Measurements from ENCODE around the gene CNTNAP2. TPM values are rescaled to one million over a fixed set of nuclear protein-coding genes. Genes with fewer than 3 reads are reported as not detected.

CNTNAP2 gene
- total and polyA plus RNA-seq, 2 donors (not counting 1 experiment from before 2014, with no cell fraction given), result not detected

DNA sequence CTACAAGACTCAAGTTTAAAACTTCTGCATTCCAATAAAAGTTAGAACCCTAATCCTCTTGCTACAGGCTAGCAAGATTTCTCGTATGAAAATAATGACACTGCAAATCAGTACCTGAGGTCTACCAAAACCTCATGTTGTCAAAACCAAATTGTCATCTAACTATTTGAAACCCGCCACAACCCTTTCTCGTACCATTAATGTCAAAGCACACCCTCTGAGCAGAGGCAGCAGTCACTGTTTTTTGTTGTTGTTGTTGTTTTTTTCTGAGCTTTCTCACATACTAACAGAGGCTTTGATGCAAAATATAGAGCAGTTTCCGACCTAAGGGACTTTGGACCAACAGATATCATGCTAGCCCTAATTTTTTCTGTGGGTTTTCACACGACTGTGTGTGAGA, 1910.1 kb downstream of the CNTNAP2 start:
- no peak overlapping the region for H3K4me2 ChIP-seq (ENCODE audit: extremely low read depth, insufficient read depth, low read length)
- H3K27ac ChIP-seq (ENCODE audit: insufficient read depth, low read length), result no peak overlapping the region
- no peaks in the 10 kb centered on the region for H4K20me1 ChIP-seq (ENCODE audit: control insufficient read depth, extremely low read depth, insufficient read depth, low read length)
- H3K4me1 ChIP-seq (ENCODE audit: control insufficient read depth, extremely low read depth, insufficient read depth, low read length), result no peaks in the 10 kb centered on the region
- H3K36me3 ChIP-seq (ENCODE audit: control insufficient read depth, insufficient read depth, low read length), result no peaks in the 10 kb centered on the region
- H3K4me3 ChIP-seq (replicated peaks in 1 of 4; ENCODE audit: control extremely low read depth in 1 of 4, insufficient read depth in 1 of 4, low read depth in 3 of 4, low read length in 4 of 4), result no peak overlapping the region
- DNase-seq (ENCODE audit: low read depth in 2 of 2), result no peak
- no peak for TF ChIP-seq CTCF (conservative IDR thresholded peaks at IDR 0.05 in 1 of 2, IDR thresholded peaks at IDR 0.05 in 1 of 2; ENCODE audit: low read depth in 1 of 2, low read length in 2 of 2)
- TF ChIP-seq EZH2 (IDR thresholded peaks at IDR 0.05; ENCODE audit: low read length, missing control alignments), result no peak
- no peaks in the 10 kb centered on the region for H3K79me2 ChIP-seq (ENCODE audit: control insufficient read depth, insufficient read depth, low read length)
- no peaks in the 10 kb centered on the region for H3K27me3 ChIP-seq (ENCODE audit: control insufficient read depth, insufficient read depth, low read length)
- no peak overlapping the region for H3K9ac ChIP-seq (ENCODE audit: insufficient read depth, low read length)
- H2AFZ ChIP-seq (ENCODE audit: low read length), result no peak overlapping the region
- no peaks in the 10 kb centered on the region for H3K9me3 ChIP-seq (ENCODE audit: control insufficient read depth, insufficient read depth, low read depth, low read length)

GRCh38 chr7:148028165-148028564, 1911.6 kb downstream of the CNTNAP2 start:
- Histone ChIP-seq H3K27ac (ENCODE audit: insufficient read depth, low read length) (no peak overlapping the region), H3K4me2 (ENCODE audit: extremely low read depth, insufficient read depth, low read length) (no peak overlapping the region), H3K9me3 (ENCODE audit: control insufficient read depth, insufficient read depth, low read depth, low read length) (no peaks in the 10 kb centered on the region), H3K36me3 (ENCODE audit: control insufficient read depth, insufficient read depth, low read length) (no peaks in the 10 kb centered on the region), H4K20me1 (ENCODE audit: control insufficient read depth, extremely low read depth, insufficient read depth, low read length) (no peaks in the 10 kb centered on the region), H3K4me1 (ENCODE audit: control insufficient read depth, extremely low read depth, insufficient read depth, low read length) (no peaks in the 10 kb centered on the region), H3K4me3 (replicated peaks in 1 of 4; ENCODE audit: control extremely low read depth in 1 of 4, insufficient read depth in 1 of 4, low read depth in 3 of 4, low read length in 4 of 4) (no peak overlapping the region), H3K79me2 (ENCODE audit: control insufficient read depth, insufficient read depth, low read length) (no peaks in the 10 kb centered on the region), H3K27me3 (ENCODE audit: control insufficient read depth, insufficient read depth, low read length) (no peaks in the 10 kb centered on the region), H3K9ac (ENCODE audit: insufficient read depth, low read length) (no peak overlapping the region), H2AFZ (ENCODE audit: low read length) (no peak overlapping the region)
- no peak for TF ChIP-seq CTCF (conservative IDR thresholded peaks at IDR 0.05 in 1 of 2, IDR thresholded peaks at IDR 0.05 in 1 of 2; ENCODE audit: low read depth in 1 of 2, low read length in 2 of 2)
- TF ChIP-seq EZH2 (IDR thresholded peaks at IDR 0.05; ENCODE audit: low read length, missing control alignments), result no peak
- no peak for DNase-seq (ENCODE audit: low read depth in 2 of 2)

GRCh38 chr7:148031019-148031418, 1914.4 kb downstream of the CNTNAP2 start:
- H4K20me1 ChIP-seq (ENCODE audit: control insufficient read depth, extremely low read depth, insufficient read depth, low read length), result no peaks in the 10 kb centered on the region
- H3K27me3 ChIP-seq (ENCODE audit: control insufficient read depth, insufficient read depth, low read length), result no peaks in the 10 kb centered on the region
- no peak for TF ChIP-seq CTCF (conservative IDR thresholded peaks at IDR 0.05 in 1 of 2, IDR thresholded peaks at IDR 0.05 in 1 of 2; ENCODE audit: low read depth in 1 of 2, low read length in 2 of 2)
- no peak for TF ChIP-seq EZH2 (IDR thresholded peaks at IDR 0.05; ENCODE audit: low read length, missing control alignments)

More at GRCh38 chr7:148031019-148031418, 1914.4 kb downstream of the CNTNAP2 start:
- Histone ChIP-seq H3K4me2 (ENCODE audit: extremely low read depth, insufficient read depth, low read length) (no peak overlapping the region), H3K36me3 (ENCODE audit: control insufficient read depth, insufficient read depth, low read length) (no peaks in the 10 kb centered on the region), H3K4me1 (ENCODE audit: control insufficient read depth, extremely low read depth, insufficient read depth, low read length) (no peaks in the 10 kb centered on the region), H3K9ac (ENCODE audit: insufficient read depth, low read length) (no peak overlapping the region), H3K27ac (ENCODE audit: insufficient read depth, low read length) (no peak overlapping the region), H3K79me2 (ENCODE audit: control insufficient read depth, insufficient read depth, low read length) (no peaks in the 10 kb centered on the region), H2AFZ (ENCODE audit: low read length) (no peak overlapping the region), H3K4me3 (replicated peaks in 1 of 4; ENCODE audit: control extremely low read depth in 1 of 4, insufficient read depth in 1 of 4, low read depth in 3 of 4, low read length in 4 of 4) (no peak overlapping the region), H3K9me3 (ENCODE audit: control insufficient read depth, insufficient read depth, low read depth, low read length) (no peaks in the 10 kb centered on the region)
- no peak for DNase-seq (ENCODE audit: low read depth in 2 of 2)

Data from fibroblast of lung (primary cell).